Retinal pigment epithelial cell (primary cell): ENCODE measurements around the gene GREM1.

Source experiments
- DNase-seq: peaks from one replicate; pipeline ENCODE4 v3.0.0-alpha.2; 2010; ENCODE audit warnings: low read depth
- H3K4me3 ChIP-seq: 2 replicates; pipeline ENCODE4 v1.5.1; 2011; ENCODE audit warnings: mild to moderate bottlenecking, low read length, control low read depth, moderate library complexity
- TF ChIP-seq, protein P1 (sequence below): conservative IDR thresholded peaks from 2 replicates; pipeline ENCODE4 v1.5.1; 2011; ENCODE audit warnings: low read depth, low read length, control low read depth, inconsistent platforms

The GREM1 gene

DNA sequence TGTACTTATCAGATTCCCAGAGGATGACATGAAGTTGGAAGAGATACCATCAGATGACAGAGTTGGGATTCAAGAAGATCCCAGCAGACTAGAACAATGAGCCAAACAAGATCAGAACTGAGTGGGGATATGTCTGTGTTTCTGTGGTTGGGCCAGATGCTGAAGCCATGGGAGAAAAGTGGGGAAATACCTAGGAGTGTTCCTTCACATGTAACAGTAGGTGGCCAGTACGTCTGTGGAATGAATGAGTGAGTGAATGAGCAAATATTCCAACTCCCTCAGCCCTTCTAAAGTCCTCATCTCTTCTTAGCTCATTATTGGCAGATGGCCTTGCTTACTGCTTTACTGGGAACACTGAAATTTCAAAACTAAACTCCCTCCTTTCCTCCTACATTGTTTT lies 32.2 kb upstream of the GREM1 start:
- DNase-seq = no peak
- no peak overlapping the region for H3K4me3 ChIP-seq
- TF ChIP-seq, protein P1, sequence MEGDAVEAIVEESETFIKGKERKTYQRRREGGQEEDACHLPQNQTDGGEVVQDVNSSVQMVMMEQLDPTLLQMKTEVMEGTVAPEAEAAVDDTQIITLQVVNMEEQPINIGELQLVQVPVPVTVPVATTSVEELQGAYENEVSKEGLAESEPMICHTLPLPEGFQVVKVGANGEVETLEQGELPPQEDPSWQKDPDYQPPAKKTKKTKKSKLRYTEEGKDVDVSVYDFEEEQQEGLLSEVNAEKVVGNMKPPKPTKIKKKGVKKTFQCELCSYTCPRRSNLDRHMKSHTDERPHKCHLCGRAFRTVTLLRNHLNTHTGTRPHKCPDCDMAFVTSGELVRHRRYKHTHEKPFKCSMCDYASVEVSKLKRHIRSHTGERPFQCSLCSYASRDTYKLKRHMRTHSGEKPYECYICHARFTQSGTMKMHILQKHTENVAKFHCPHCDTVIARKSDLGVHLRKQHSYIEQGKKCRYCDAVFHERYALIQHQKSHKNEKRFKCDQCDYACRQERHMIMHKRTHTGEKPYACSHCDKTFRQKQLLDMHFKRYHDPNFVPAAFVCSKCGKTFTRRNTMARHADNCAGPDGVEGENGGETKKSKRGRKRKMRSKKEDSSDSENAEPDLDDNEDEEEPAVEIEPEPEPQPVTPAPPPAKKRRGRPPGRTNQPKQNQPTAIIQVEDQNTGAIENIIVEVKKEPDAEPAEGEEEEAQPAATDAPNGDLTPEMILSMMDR = no peak

DNA sequence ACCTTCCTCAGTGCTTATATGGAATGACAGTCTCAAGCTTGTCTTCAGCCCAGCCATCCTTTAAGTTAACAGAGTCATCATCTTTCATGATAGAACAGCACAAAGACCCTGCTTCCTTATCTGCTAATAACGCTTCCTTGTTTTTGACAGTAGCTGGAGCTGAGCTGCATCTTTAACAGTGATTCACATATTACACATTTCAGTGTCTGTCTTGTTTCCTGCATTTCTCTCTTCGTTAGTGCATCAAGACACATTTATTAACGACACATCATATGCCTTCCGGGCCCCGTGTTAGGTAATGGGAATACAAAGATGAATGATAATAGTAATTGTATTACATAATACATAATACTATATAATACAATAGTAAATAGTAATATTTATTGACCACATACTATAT lies 30.2 kb upstream of the GREM1 start:
- TF ChIP-seq, protein P1 = no peak
- no peak for DNase-seq
- no peak overlapping the region for H3K4me3 ChIP-seq

GRCh38 chr15:32688151-32688639 lies 29.6 kb upstream of the GREM1 start:
- TF ChIP-seq, protein P1 = no peak
- DNase-seq = no peak
- H3K4me3 ChIP-seq = no peak overlapping the region

- H3K4me3 ChIP-seq = no peak overlapping the region
- DNase-seq = no peak
- TF ChIP-seq, protein P1 = no peak
These were observed 26.7 kb upstream of the GREM1 start for GRCh38 chr15:32690941-32691688.

DNA sequence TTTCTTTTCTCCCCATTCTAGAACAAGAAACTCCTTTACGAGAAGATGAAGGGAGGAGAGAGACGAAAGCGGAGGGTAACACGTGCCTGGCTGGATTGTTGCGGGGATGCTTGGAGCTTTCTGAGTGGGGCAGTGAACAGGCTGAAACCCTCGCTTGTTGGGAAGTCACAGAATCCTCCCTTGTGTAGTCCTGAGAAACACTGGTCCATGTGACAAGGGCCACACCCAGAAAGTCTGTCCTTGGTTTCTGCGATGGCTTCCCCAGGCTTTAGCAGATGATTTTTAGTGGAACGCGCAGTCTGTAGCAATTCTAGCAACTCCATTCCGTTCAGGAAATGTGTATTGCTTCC lies 26.1 kb upstream of the GREM1 start:
- H3K4me3 ChIP-seq = no peak overlapping the region
- TF ChIP-seq, protein P1 = no peak
- DNase-seq = no peak

GRCh38 chr15:32692286-32692685 lies 25.5 kb upstream of the GREM1 start:
- no peak for DNase-seq
- TF ChIP-seq, protein P1 = no peak
- no peak overlapping the region for H3K4me3 ChIP-seq

DNA sequence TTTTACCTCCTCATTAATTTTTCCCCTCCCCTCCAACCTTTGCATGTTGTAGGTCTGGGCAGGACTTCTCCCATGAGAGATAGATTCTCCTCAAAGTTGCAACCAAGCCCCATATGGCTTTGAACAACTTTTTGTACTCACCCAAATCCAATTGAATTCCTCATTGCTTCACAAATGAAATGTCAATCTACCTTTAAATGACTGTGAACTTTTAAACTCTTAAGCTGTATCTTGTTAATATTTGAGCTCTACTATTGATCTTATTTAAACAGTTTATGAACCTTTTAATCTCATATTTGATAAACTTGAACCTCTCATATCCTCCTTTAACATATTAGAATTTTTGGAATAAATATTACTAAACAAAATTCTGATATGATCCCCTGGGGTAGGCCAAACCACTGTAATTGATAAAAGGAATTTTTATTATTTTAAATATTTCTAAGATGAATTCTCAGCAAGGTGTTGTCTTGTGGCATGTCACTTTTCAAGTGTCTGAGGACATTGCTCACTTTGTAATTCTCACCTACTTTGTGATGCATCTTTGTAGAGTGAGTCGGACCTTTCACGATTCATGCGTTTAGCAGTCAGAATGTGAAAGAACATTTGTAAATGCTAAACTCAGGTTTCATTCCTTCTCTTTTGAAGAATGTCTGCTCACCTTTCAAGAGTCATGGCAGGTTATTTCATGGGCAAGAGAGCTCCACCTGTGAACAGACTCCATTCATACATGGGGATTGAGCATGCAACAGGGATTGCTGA lies 23.4 kb upstream of the GREM1 start:
- TF ChIP-seq, protein P1 = no peak
- DNase-seq = no peak
- no peak overlapping the region for H3K4me3 ChIP-seq
